ENCODE results near the gene IL17C.
A peak's percentile ranks its signal among the peaks of the same experiment; 100 is the strongest.

Gene IL17C

DNA sequence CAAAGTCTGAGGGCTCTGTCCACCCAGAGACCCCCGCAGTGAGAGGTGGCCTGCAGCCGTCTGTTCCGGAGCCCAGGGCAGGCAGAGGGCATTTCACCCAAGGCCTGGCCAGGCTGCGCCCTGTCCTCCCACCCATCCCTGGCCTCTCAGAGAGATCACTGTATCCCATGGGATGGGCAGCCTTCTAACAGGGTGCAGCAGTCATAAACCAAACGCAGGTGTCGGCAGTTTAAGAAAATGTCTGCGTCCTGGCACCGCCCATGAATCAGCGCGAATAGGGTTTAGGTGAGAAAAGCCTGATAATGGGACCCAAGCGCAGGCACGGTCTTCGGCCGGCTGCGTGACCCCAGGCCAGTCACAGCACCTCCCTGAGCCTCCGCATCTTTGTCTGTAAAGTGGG is 7.1 kb downstream of the IL17C start:
- DNase-seq (ENCODE audit: low read depth), result no peak
- no peak overlapping the region for H3K4me3 ChIP-seq (ENCODE audit: low read depth, low read length)
- TF ChIP-seq, protein P1, sequence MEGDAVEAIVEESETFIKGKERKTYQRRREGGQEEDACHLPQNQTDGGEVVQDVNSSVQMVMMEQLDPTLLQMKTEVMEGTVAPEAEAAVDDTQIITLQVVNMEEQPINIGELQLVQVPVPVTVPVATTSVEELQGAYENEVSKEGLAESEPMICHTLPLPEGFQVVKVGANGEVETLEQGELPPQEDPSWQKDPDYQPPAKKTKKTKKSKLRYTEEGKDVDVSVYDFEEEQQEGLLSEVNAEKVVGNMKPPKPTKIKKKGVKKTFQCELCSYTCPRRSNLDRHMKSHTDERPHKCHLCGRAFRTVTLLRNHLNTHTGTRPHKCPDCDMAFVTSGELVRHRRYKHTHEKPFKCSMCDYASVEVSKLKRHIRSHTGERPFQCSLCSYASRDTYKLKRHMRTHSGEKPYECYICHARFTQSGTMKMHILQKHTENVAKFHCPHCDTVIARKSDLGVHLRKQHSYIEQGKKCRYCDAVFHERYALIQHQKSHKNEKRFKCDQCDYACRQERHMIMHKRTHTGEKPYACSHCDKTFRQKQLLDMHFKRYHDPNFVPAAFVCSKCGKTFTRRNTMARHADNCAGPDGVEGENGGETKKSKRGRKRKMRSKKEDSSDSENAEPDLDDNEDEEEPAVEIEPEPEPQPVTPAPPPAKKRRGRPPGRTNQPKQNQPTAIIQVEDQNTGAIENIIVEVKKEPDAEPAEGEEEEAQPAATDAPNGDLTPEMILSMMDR (conservative IDR thresholded peaks at IDR 0.05; ENCODE audit: low read depth, low read length), result no peak

DNA sequence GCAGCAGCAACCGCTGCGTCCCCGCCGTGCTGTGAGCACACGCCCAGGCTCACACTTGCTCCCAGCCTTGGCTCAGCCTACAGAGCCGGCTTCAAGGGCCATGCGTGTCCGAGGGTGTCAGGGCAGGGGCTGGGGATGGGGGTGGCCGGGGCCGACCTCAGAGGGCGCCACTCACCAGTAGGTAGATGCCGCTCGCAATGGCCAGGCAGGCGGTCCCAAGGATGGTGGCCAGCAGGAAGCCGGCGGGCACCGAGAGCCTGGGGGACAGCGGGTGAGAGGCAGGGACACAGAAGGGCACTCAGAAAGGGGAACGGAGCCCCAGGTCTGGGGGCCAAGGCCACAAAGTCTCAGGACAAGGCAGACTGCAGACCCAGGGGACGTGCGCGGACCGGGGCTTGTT is 7.6 kb downstream of the IL17C start:
- TF ChIP-seq, protein P1 (conservative IDR thresholded peaks at IDR 0.05; ENCODE audit: low read depth, low read length), result no peak
- no peak for DNase-seq (ENCODE audit: low read depth)

DNA sequence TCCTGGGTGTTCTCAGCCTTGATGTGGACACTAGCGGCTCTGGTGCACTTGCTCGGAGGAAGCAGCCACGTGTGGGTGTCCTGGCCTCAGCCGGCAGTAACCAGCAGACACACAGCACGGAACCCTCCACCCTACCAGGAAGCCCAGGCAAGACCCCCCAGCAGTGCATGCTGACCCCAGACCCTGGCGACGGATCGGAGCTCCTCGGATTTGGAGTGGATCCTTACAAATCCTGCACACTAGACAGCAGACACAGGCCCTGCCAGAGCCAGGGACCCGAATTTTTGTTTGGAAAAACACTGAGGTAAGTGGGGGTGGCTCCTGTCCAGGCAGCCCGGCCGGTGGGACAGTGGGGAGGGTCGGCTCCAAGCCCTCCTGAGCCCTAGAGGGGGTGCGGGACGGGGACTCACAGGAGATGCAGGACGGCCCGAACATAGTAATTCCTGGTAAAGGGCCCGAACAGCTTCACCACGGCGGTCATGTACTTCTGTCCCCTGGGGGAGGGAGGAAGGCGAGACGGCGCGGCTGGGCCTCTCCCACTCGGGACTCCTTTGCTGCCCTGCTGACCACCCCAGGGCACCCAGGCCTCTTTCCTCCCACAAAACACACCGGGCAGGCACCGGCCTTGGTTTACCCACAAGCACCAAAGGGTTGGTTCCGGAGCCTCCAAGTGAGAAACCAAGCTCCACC is 8.1 kb downstream of the IL17C start:
- no peak overlapping the region for H3K4me3 ChIP-seq (ENCODE audit: low read depth, low read length)
- TF ChIP-seq, protein P1 (conservative IDR thresholded peaks at IDR 0.05; ENCODE audit: low read depth, low read length), result no peak
- no peak for DNase-seq (ENCODE audit: low read depth)

More for the DNA sequence above, 7.6 kb downstream of the IL17C start:
- H3K4me3 ChIP-seq (ENCODE audit: low read depth, low read length), result no peak overlapping the region

- H3K4me3 ChIP-seq (ENCODE audit: low read depth, low read length), result no peak overlapping the region
- DNase-seq (ENCODE audit: low read depth), result no peak
- TF ChIP-seq, protein P1 (conservative IDR thresholded peaks at IDR 0.05; ENCODE audit: low read depth, low read length), result no peak
These were observed 9.1 kb downstream of the IL17C start for GRCh38 chr16:88647178-88648070.

GRCh38 chr16:88649195-88649923 is 11.0 kb downstream of the IL17C start:
- H3K4me3 ChIP-seq (ENCODE audit: low read depth, low read length), result peak overlapping the region; percentile 70
- DNase-seq (ENCODE audit: low read depth), result peak; percentile 28
- TF ChIP-seq, protein P1 (conservative IDR thresholded peaks at IDR 0.05; ENCODE audit: low read depth, low read length), result no peak

DNA sequence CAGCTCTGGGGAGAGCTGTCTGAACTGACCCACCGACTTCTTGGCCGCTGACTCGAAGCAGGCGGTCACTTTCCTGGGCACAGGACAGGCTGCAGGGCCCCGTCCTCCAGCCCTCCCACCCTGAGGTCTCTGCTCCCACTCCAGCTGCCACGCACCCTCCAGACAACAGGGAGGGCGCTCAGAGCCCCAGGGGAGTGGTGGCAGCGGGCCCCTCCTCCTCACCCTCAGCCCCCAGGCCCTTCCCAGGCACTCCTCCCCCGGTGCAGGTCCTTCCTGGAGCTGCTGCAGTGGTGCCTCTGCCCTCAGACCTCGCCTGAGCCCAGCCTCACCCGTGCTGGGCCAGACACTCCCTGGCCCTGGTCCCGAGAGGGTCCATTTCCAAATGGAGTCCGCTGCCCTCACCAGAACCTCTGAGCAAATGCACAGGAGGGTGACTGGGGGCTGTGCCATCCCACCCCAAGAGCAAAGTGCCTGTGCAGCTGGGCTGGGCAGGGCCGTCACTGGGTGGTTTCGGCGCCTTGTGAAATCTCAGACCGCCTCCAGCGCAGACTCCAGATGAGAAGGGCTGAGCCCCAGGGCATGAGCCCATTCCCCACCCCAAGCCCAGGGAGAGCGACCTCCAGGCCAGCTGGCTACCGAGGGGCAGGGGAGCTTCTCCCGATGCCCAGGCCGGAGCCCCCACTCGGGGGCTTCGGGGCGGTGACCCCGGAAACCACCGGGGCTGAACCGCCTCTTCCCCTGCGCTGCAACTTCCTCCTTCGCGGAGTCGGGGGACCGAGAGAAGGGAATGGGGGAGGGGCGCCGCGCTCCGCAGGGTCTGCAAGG is 11.8 kb downstream of the IL17C start:
- DNase-seq (ENCODE audit: low read depth), result peak; percentile 42
- H3K4me3 ChIP-seq (ENCODE audit: low read depth, low read length), result peak overlapping the region; percentile 70
- TF ChIP-seq, protein P1 (conservative IDR thresholded peaks at IDR 0.05; ENCODE audit: low read depth, low read length), result no peak

Data from choroid plexus epithelial cell (primary cell).